ENCODE data around the gene FOXN1. TPM values are rescaled to one million over a fixed set of nuclear protein-coding genes. Genes with fewer than 3 reads are reported as not detected.
"Not testable (repeated sequence)": the region's sequence is repeated elsewhere in the genome, so short reads cannot be mapped to it uniquely, and the experiment has no call there.

The FOXN1 gene
- total RNA-seq, 1 experiment from 2014 or later: not detected

DNA sequence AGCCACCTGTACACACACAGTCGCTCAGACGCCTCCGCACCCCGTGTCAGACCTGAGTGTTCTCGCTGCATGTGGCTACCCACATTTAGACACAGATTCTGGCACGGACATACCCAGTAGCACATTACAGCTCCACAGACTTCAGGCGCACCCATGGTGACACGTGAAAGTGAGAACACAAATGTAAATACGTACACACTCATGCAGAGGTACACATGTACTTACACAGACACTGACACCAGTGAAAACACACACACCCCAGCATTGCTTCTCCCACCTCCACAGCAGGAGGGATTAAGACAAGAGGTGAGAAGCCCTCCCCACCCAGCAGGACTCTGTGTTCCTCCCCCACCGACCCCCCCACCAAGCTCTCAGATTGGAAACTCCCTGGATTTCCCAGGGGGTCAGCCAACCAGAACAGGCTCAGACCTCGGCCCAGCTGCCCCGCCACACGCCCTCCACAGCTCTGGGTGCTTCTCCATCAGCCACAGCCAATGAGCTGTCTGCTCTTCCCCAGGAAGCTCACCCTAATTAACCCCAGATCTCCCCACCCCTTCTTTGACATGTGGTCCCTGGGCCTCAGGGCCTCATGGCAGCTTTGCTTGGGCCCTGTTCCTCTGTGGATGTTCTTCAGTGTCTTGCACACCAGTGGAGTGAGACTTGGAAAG lies 5.3 kb upstream of the FOXN1 start:
- DNase-seq (ENCODE audit: low read depth): no peak

DNA sequence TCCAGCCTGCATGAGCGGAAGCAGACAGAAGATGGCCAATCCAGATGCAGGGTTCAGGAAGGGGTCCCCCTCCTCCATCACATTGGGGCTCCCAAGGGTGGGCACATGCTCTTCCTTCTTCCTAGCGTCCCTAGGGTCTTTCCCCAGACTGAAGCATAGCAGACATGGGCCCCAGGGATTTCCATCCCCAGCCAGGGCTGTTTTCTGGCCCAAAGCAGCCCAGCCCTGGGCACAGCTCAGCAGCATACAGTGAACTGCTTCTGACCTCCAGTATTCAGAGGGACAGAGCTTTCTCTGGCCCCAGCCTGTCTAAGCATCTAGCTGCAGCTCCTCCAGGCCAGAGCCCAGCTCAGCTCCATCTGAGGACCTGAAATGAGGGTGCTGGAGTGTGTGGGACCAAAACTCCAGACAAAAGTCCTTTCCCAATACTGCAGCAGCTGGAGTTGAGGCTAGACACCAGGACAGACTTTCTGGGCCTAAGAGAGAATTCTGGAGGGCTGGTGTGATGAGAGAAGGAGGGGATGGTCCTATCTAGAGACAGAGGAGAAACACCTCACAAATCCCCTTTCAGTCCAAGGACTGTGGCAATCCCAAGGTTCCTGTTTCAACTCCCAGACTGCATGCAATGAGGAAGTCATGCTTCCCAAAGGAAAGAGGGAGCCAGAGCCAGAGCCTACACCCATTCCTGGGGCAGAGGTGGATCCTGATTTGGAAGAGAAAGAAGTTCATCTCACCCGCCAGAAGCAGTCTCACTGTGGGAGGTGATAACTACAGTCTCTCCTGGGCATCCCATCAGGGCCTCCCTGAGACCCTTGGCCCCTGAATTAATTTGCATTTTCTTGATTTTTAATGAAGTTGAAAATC lies 4.5 kb upstream of the FOXN1 start:
- no peak for DNase-seq (ENCODE audit: low read depth)

DNA sequence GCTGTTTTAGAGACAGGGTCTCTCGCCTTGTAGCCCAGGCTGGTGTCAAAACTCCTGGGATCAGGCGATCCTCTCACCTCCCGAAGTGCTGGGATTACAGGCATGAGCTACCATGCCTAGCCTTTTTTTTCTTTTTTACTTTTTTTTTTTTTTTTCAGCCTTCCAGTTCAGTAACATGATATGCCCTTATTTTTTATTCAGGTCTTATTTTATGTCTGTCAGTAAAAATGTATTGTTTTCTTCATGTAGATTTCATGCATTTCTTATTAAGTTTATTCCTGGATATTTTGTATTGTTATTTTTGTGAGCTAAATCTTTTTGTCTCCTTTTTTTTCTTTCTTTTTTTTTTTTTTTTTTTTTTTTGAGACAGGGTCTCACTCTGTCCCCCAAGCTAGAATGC lies 2.7 kb upstream of the FOXN1 start:
- no peak for DNase-seq (ENCODE audit: low read depth)

GRCh38 chr17:28506763-28507487 lies 777 bp downstream of the FOXN1 start:
- DNase-seq (ENCODE audit: low read depth): no peak

GRCh38 chr17:28507567-28508203 lies 1.5 kb downstream of the FOXN1 start:
- DNase-seq (ENCODE audit: low read depth): no peak

DNA sequence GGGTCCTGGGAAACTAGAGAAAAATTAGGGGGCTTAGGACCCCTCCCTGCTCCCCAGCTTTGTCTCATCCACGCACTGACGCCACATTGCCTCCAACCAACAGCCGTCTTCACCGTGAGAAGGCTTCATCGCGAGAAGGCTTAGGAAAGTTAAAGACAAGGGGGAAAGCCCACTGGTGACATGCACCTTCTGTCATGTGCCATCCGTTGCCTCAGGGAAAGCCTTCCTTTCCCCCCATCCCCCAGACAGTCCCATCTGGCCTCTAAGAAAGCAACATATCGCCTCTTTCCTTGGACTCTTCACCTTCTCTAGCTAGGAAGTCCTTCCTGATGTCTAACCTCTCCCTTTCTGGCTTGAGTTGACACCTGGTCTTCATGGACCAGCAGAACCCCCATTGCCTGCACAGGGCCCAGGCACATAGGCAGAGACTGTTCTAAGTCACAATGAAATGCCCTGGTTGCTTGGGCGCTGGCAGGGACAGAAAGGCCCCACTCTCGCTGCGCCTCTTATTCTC lies 2.1 kb downstream of the FOXN1 start:
- DNase-seq (ENCODE audit: low read depth): no peak

- DNase-seq (ENCODE audit: low read depth): no peak
Measured at GRCh38 chr17:28509789-28510188, 3.6 kb downstream of the FOXN1 start.

DNA sequence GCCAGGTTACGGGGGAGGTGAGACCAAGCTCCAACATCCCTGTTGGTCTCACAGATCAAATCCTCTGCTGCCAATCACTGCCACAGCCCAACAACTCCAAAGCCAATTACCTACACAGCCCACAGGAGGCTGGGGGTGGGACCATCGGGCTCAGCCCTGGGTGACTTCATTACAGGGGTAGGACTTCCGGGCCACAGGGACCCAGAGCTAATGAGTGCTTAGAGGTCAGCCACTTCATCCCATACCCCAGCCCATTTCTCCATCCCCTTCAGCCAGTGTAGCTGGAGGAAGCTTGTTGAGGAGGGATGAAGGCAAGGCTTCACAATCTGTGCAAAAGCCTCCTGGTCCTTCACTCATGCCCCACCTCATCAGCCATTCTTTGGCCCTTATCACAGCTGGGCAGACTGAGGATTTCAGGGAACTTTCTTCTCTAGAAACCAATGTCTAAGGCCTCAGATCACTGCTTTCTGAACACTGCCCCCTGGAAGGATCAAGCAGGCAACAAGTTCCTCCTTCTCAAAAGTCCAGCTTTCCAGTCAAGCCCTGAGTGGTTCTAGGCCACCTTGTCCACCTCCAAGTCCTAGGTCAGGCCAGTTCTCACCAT lies 5.8 kb downstream of the FOXN1 start:
- no peak for DNase-seq (ENCODE audit: low read depth)

GRCh38 chr17:28513476-28513875 lies 7.3 kb downstream of the FOXN1 start:
- DNase-seq (ENCODE audit: low read depth): no peak

DNA sequence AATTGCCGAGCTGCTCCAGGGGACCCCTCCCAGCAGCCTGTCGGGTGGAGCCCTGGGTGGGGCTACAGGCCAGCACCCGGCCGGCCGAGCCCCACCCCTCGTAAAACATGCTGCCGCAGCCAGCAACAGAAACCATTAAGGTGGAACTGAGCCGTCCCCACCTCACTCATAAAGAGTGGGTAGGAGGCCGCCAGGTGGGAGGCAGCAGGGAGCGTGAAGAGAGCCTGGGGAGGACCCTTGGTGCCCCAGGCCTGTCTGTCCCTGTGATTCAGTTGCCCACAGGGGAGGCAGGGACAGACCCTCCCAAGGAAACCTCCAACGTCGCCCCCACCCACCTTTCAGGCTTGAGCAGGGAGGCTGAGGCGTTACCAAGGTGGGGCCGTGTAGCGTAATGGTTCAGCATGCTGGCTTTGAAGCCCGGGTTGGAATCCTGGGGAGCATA lies 8.4 kb downstream of the FOXN1 start:
- no peak for DNase-seq (ENCODE audit: low read depth)

- DNase-seq (ENCODE audit: low read depth): no peak
Measured at GRCh38 chr17:28515518-28515917, 9.4 kb downstream of the FOXN1 start.

GRCh38 chr17:28518132-28518531 lies 12.0 kb downstream of the FOXN1 start:
- DNase-seq (ENCODE audit: low read depth): no peak

DNA sequence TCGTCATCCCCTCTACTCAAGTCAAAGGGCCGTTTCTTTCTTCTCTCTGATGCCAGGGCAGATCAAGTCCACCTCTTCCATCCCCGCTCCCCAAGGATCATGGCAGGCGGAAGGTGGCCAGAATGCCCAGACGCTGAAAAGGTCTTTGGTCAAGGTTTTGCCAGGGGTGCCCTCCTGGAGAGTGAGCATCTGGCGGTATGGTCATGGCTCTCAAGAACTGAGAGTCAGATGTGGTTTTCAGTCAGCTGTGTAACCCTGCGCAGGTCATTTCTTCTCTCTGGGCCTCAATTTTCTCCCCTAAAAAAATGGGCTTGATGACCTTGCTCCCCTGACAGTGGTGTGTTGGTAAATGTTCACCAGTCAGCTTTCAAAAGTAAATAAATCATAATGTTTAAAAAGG lies 12.4 kb downstream of the FOXN1 start:
- no peak for DNase-seq (ENCODE audit: low read depth)

DNA sequence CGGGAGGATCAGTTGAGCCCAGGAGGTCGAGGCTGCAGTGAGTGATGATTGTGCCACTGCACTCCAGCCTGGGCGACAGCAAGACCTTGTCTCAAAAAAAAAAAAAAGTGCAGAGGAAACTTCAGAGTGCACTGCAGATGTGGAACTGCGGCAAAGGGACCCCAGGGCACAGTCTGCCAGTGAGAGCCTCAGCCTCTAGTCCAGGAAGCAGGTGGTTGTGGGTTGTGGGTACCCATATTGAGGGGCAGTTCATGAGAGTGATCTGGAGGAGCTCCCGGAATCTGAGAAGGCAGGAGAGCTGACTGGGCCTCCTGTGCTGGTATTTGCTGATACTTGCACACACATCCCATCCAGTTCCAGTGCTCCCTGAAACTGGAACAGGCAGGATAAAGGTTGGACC lies 13.1 kb downstream of the FOXN1 start:
- no peak for DNase-seq (ENCODE audit: low read depth)

DNA sequence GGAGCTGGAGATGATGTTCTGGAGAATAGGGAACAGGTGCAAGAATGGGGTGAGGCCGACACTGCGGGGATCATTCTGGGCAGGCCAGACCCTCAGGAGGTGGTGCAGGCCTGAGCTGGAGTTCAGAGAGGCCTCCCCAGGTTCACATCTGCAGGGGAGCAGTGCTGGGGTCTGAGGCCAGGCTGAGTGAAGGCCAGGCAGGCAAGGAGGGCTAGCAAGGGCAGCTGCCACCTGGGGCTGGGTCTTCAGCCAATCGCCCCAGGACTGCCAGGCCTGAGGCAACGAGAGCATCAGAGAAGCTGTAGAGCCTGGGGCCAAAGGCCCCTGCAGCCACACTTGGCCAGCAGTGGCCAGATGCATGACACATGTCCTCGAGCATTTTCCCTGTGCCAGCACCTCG lies 14.5 kb downstream of the FOXN1 start:
- DNase-seq (ENCODE audit: low read depth): no peak

GRCh38 chr17:28521311-28522085 lies 15.3 kb downstream of the FOXN1 start:
- DNase-seq (ENCODE audit: low read depth): no peak

- DNase-seq (ENCODE audit: low read depth): not testable (repeated sequence)
Measured at GRCh38 chr17:28522281-28522680, 16.1 kb downstream of the FOXN1 start.

- no peak for DNase-seq (ENCODE audit: low read depth)
Measured at GRCh38 chr17:28523186-28523585, 17.0 kb downstream of the FOXN1 start.

- DNase-seq (ENCODE audit: low read depth): no peak
Measured at GRCh38 chr17:28523876-28524275, 17.7 kb downstream of the FOXN1 start.
